ENCODE results near the gene PLSCR3.
A peak's percentile ranks its signal among the peaks of the same experiment; 100 is the strongest.

PLSCR3 gene

DNA sequence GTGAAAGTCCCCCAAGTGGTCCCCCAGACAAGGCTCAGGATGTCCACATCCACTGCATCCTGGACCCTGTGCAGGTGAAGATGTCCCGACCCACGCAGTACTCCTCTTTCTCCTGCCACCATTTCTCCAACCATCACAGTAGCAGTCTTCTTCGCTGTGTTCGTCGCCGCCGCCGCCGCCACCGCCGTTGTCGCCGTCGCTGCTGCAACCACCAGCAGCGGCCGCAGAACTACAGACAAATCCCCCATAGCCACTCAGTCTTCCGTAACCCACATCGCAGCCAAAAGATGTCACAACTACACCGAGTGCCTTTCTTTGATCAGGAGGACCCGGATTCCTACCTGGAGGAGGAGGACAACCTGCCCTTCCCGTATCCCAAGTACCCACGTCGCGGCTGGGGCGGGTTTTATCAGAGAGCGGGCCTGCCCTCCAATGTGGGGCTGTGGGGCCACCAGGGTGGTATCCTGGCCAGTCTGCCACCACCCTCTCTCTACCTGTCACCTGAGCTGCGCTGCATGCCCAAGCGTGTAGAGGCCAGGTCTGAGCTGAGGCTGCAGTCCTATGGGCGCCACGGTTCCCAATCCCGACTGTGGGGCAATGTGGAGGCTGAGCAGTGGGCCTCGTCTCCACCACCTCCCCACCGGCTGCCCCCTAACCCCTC is 32.0 kb upstream of the PLSCR3 start:
- no peak for DNase-seq

DNA sequence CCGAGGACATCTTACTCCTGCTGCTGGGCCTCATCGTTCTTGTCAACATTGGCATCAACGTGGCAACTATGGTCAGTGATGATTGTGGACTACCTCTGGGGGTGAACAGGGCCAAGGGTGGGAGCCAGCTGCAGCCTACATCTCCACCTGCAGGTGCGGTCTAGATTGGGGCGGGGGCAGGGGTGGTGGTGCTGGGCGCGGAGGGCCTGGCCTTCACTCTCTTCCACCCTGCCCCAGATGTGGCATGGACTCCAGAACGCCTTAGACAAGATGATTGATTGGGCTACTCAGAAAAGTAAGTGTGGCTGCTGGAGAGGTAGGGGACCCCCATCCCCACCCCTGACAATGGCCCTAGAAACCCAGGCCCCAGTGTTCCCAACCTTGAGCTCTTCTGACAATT is 31.4 kb upstream of the PLSCR3 start:
- DNase-seq: no peak

DNA sequence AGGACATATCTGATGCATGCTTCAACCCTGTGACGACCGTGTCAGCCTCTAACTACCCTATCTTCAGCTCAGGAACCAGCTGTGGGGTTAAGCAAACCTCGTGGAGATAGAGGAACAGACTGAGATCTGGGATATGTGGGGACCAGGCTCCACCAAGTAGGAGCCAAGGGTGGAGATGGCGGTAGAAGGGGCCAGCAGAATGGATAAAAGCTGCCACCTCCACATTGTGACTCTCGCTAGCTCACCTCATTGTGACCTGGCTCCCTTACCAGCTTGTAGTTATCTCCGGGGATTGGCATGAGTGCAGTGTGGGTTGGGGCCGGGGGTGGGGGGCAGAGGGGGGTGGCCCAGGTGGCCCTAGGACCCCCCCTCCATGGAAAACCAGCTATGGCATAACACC is 31.0 kb upstream of the PLSCR3 start, which contains the start of gene SPEM2:
Gene SPEM2, plus strand, starts transcription at position 301 of the 400 bp plus-strand sequence. Its CDS starts 73 bp downstream, at position 374.
- no peak for DNase-seq

DNA sequence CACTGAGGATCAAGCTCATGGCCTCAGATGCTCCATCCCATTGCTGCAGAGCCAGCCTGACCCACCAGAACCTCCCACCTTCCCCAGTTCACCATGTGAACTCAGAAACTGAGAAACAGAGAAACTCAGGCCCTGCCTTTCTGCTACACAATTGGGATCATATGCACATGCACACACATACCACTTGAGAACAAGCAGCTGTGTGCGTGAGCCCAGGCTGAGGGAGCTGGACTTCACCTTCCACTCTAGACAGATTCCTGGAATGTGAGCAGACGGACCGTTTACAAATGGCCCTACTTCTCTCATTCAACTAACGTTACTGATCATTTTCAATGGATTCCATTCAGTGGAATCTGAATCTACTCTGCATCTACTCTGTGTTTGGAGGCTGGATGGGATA is 29.4 kb upstream of the PLSCR3 start:
- DNase-seq: no peak

DNA sequence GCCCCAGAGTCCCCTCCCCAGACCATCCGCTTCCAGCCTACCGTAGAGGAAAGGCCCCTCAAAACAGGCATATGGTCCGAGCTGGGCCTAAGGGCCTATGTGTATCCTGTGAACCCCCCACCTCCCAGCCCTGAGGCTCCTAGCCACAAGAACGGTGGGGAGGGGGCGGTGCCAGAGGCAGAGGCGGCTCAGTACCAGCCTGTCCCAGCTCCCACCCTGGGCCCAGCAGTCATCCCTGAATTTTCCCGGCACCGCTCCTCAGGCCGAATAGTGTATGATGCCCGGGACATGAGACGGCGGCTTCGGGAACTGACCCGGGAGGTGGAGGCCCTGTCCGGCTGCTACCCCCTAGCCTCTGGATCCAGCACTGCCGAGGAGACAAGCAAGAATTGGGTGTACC is 26.9 kb upstream of the PLSCR3 start:
- no peak for DNase-seq

DNA sequence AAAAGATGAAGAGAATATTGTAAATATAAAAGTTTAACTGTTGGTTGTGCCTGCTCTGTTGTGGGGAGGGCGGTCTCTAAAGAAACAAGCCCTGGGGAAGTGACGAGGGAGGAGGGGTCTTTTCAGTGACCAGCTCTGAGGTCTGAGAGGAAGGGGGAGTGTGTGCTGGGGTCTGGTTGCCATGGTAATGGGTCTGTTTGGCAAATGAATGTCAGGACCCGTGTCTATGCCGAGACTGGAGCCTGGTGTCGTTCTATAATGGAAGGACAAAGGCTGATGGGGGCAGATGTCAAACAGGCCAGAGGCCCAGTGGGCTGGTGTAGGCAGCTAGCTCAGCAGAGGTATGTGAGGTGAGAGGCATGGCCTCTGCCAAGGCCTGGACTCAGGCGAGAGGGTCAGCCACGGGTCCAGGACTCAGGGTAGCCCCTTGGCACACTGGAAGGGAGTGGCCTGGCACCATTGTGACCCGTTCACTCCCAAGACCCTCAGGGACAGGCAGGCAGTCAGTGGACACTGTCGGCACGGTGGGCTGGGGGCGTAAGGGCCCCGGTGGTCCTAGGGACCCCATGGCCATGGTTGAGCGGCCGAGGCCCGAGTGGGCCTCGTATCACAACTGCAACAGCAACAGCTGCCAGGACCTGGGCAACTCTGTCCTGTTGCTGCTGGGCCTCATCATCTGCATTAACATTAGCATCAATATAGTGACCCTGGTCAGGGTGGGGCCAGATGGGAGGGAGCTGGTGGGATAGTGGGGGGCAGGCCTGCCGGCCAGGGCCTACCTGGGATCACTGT is 25.7 kb upstream of the PLSCR3 start, which contains the start of gene SPEM1:
Gene SPEM1, plus strand, starts transcription at position 506 of the 792 bp plus-strand sequence. Its CDS starts 61 bp downstream, at position 567.
- no peak for DNase-seq

DNA sequence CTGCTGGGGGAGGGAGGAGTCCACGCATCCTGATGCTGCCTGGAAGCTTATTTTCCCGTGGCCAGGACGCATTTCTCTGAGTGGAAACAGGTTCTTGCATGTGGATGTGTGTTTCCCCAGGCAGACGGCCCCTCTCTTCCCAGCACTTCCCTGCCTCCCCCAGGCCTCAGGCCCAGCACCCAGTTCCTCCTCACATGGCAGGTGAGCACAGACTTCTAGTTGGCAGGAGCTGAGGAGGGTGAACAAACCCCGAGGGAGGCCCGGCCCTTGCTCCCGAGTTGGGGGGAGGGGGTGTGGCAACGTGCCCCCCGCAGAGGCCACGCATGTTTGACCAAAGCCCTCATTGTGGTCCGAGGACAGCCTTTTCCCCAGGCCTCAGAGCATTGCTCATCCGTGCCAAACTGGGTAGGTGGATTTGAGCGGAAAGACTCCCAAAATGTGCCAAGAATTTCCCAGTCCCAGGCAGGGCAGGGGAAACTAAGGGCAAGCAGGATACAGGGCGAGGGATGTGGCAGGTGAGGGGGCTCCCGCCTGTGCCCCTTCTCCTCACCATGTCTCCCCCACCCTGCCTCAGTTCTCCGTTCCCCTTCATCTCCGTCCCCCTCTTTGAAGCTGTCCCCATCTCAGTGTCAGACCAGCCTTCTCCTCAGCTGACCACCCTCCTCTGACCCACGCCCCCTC is 24.3 kb upstream of the PLSCR3 start:
- DNase-seq: no peak

DNA sequence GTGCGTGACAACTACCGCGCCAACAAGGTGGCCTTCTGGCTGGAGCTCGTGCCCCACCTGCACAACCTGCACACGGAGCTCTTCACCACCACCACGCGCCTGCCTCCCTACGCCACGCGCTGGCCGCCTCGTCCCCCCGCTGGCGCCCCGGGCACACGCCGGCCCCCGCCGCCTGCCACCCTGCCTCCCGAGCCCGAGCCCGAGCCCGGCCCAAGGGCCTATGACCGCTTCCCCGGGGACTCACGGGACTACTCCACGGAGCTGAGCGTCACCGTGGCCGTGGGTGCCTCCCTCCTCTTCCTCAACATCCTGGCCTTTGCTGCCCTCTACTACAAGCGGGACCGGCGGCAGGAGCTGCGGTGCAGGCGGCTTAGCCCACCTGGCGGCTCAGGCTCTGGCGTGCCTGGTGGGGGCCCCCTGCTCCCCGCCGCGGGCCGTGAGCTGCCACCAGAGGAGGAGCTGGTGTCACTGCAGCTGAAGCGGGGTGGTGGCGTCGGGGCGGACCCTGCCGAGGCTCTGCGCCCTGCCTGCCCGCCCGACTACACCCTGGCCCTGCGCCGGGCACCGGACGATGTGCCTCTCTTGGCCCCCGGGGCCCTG is 22.8 kb upstream of the PLSCR3 start:
- no peak for DNase-seq

DNA sequence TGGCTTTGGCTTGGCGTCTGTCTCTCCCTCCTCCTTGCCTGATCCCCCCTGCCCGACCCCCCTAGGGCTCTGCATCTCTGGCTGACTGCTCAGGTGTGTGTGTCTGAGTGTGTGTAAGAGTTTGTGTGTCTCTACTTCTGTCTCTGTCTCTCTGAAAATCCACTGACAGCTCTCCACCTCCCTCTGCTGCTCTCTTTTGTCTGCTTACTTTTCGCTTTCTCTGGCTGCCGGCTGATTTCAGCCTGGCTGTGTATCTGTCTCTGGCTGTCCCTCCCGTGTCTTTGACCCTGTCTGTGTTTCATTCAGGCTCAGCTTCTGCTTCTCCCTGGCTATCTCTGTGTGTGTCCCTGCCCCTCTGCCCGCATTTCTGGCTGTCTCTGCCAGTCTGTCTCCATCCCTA is 22.0 kb upstream of the PLSCR3 start:
- DNase-seq: no peak

DNA sequence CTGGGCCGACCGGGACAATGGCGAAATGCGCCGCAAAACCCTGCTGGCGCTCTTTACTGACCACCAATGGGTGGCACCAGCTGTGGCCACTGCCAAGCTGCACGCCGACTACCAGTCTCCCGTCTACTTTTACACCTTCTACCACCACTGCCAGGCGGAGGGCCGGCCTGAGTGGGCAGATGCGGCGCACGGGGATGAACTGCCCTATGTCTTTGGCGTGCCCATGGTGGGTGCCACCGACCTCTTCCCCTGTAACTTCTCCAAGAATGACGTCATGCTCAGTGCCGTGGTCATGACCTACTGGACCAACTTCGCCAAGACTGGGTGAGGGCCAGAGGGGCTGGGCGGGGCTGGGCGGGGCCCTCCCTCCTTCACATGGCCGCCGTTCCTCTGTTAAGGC is 21.5 kb upstream of the PLSCR3 start:
- DNase-seq: no peak

DNA sequence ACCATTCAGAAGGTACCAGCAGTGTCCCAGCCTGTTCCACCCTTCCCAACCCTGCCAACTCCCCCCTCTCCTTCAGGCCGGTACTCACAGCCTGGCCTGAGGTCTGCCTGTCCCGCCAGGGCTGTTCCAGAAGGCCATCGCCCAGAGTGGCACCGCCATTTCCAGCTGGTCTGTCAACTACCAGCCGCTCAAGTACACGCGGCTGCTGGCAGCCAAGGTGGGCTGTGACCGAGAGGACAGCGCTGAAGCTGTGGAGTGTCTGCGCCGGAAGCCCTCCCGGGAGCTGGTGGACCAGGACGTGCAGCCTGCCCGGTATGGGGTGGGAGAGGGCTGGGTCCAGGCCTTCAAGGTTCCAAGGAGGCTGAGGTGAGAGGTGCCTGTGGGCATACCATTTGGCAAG is 20.5 kb upstream of the PLSCR3 start:
- DNase-seq: no peak

DNA sequence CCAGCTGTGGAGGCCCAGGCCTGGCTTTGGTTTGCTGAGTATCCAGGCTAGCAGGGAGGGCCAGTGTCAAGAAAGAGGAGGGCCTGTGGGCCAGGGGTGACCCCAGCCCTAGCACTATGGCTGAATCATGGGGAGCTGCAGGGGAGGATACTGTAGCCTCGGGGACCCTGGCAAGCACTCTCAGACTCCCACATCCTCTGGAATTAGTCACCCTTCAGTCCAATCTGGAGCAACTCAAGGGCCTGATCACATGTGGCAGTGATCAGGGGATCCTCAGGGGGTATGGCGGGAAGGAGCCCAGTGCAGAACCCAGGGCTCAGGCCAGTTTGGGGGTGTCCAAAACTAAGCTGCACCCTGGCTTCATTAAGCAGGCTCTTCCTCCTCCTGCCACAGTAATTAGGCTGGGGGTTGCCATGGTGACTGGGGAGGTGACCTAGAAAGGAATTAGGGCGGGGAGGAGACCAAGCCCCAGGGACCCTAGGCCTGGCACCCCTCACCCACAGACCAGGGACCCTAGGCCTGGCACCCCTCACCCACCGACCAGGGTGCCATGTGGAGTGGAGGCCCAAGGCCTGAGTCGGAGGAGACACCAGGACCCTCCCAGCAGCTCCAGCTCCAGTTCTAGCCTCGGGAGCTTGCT is 19.1 kb upstream of the PLSCR3 start:
- peak; percentile 54 for DNase-seq

DNA sequence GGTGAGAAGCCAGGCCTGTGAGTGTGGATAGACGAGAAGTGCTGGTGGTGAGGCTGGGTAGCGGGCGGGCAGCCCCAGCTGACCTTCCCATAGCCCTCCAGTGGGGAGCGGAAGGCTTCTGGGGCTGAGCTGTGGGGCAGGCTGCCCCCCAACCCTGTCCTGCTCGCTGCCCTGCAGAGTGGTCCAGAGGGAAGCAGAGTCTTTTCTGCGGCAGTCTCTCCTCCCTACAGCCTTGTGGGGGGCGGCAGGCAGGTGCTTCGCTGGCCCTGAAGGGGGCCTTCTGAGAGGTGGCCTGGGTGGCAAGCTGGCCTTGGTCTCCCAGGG is 17.1 kb upstream of the PLSCR3 start:
- DNase-seq: no peak

DNA sequence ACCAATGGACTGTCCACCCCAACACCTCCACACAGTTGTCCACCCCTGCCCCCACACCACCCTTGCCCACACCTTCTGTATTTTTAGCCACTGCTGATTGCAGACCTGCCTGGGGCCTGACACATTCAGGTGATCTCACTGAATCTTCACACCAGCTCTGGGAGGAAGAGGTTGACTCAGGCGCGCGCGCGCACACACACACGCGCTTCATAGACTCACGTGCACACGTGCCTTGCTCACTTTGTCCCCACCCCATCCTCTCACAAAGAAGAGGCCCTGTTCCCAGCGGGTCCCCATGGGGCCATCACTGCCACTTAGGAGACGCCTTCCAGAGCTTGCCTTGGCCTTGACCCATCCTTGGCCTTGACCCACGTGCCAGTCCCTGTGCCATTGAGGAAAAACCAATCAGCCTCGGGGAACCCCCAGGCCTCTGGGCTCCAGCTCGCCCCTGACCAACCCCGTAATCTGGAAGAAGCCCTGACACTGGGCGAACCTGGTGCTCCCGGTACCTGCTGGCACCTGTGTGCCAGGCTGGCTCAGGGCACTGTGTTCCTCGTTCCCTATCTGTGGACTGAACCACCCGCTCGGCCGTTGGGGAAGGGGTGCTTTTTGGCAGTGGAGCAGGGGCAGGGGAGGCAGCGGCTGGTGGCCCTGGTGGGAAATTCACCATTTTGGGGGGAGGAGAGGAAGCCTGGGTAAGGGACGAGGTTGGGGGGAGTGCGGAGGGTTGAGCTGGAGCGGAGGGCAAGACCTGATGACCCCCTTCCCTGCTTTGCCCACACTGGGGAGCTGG is 16.5 kb upstream of the PLSCR3 start:
- DNase-seq: no peak

DNA sequence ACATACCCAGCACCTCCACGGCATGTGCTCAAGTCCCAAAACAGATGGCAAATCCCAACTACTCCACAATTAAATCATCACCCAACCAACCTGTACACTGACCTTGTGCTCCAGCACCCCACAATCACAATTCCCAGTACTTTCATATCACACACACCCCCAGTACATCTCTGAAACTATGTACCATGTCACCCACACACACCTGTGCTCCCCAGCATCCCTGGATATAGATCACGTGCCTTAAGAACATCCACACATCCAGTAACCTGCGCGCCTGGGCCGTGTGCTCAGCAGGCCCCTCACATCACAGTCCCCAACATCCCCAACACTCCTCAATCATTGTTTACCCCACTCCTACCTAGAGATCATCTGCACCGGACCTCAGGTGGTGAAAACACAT is 15.4 kb upstream of the PLSCR3 start:
- DNase-seq: no peak

DNA sequence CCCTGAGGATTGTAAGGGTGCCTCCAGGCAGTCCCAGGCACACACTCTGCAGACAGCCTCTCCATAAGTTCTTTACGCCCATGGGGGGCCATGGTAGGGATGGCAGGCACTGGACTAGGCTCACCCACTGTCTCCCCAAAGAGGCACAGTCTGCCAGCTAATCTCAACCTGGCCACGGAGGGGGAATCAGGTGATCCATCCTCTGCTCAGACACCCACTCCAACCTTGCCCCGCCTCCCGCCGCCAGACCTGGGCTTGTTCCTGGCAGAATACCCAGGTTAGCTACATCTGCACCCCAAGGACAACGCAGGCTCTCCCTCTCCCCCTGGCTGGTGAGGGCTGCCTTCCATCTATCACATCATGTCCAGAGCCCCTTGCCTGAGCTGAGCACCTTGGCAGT is 14.5 kb upstream of the PLSCR3 start:
- no peak for DNase-seq

DNA sequence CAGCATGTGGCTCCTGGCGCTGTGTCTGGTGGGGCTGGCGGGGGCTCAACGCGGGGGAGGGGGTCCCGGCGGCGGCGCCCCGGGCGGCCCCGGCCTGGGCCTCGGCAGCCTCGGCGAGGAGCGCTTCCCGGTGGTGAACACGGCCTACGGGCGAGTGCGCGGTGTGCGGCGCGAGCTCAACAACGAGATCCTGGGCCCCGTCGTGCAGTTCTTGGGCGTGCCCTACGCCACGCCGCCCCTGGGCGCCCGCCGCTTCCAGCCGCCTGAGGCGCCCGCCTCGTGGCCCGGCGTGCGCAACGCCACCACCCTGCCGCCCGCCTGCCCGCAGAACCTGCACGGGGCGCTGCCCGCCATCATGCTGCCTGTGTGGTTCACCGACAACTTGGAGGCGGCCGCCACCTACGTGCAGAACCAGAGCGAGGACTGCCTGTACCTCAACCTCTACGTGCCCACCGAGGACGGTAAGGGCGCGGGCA is 14.0 kb upstream of the PLSCR3 start:
- DNase-seq: no peak

DNA sequence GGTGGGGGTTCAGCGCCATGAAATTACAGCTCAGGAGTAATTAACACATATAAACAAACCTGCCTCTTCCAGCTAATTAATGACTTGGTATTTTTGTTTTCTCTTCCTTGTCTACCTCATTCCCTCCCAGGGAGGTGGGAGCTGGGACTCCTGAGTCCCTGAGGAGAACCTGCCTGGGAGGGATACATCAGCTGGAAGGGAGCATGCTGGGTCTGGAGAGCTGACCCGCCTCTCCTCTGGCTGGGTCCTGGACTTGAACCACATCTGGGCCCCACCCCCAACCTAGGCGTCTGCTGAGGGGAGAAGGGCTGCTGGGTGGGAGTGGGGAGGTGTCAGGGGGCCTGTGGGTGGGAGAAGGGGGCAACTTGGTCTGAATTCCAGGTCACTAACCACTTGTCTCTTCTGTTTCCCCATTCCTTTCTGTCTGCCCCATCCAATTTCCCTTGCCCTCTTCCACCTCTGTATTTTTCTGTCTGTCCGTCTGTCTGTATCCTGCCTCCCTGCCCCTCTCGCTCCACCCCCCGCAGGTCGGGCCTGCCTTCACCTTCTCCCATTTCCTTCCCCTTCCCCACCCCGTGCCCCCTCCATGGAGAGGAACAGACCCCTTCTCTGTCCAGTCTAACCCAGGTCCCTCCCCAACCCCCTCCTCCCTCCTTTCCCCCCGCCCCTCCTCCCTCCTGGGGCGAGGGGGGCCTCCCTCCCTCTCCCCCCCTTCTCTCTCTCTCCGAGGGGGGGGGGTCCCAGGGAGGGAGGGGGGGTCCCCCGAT is 13.3 kb upstream of the PLSCR3 start, which contains the start of gene NLGN2:
Gene NLGN2, plus strand, starts transcription at position 361 of the 767 bp plus-strand sequence. CDS start 411 bp downstream, outside the sequence.
- DNase-seq: no peak

DNA sequence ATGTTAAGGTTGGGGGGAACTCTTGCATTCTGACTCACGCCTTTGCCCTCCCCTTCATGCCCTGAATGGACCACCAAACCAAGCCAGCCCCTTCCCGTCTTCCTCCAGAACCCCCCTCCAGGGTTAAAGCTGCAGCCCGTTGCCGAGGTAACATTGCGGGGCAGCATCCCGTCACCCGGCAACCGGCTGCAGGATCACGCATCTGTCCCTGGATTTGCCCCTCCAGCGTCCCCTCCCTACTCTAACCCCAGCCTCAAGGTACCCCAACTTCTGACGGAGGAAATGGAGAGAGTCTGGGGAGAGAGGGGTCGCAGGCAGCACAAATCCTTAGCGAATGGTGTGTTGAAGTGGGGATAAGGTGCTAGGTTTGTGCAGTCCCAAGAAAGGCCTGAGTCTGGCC is 12.8 kb upstream of the PLSCR3 start:
- DNase-seq: no peak

DNA sequence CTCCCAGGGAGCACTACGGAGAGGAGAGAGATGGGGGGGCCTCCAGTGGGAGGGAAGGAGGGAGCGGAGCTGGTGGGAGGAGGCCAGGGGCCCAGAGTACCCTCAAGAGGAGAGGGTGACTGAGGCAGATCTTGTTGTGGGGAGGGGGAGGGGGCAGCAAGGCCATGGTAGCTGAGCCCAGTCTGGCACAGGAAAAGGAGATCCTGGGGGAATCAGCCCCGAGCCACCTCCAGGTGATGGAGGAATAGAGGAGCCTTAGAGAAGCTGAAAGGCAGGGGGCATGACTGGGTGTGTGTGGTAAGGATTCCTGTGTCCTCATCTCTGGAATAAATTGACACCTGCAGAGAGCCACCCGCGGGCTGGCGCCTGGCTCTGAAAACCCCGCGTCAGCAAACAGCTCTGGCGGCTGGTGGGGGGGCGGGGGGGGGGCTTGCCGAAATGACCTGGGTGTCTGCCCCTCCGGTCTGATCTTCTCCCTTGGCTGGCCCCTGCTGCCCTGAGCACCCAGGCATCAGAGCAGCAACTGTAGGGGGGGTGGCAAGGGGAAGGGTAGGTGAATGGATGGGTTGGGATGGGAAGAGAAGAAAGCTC is 12.0 kb upstream of the PLSCR3 start:
- no peak for DNase-seq
